ENCODE results near the gene PPT1. TPM values are rescaled to one million over a fixed set of nuclear protein-coding genes. Genes with fewer than 3 reads are reported as not detected.
"Not testable (repeated sequence)": the region's sequence is repeated elsewhere in the genome, so short reads cannot be mapped to it uniquely, and the experiment has no call there.

The PPT1 gene
- total RNA-seq, 1 experiment from 2014 or later = 78.7 TPM

GRCh38 chr1:40057310-40058030, 39.6 kb downstream of the PPT1 start:
- DNase-seq (ENCODE audit: low spot score) = peak; percentile 11

- DNase-seq (ENCODE audit: low spot score) = no peak
Observed at GRCh38 chr1:40056519-40057309, 40.3 kb downstream of the PPT1 start.

- DNase-seq (ENCODE audit: low spot score) = no peak
Observed at GRCh38 chr1:40053138-40053887, 43.7 kb downstream of the PPT1 start.

GRCh38 chr1:40050863-40051262, 46.2 kb downstream of the PPT1 start:
- no peak for DNase-seq (ENCODE audit: low spot score)

- no peak for DNase-seq (ENCODE audit: low spot score)
Observed at GRCh38 chr1:40049725-40050124, 47.3 kb downstream of the PPT1 start.

- DNase-seq (ENCODE audit: low spot score) = no peak
Observed at GRCh38 chr1:40047769-40048168, 49.3 kb downstream of the PPT1 start.

- no peak for DNase-seq (ENCODE audit: low spot score)
Observed at GRCh38 chr1:40047276-40047675, 49.8 kb downstream of the PPT1 start.

GRCh38 chr1:40045766-40046165, 51.3 kb downstream of the PPT1 start:
- no peak for DNase-seq (ENCODE audit: low spot score)

- no peak for DNase-seq (ENCODE audit: low spot score)
Observed at GRCh38 chr1:40045182-40045581, 51.9 kb downstream of the PPT1 start.

GRCh38 chr1:40044110-40044509, 52.9 kb downstream of the PPT1 start:
- DNase-seq (ENCODE audit: low spot score) = no peak

GRCh38 chr1:40042341-40042740, 54.7 kb downstream of the PPT1 start:
- no peak for DNase-seq (ENCODE audit: low spot score)

- DNase-seq (ENCODE audit: low spot score) = no peak
Observed at GRCh38 chr1:40041466-40041838, 55.6 kb downstream of the PPT1 start.

- DNase-seq (ENCODE audit: low spot score) = peak; percentile 96
Observed at GRCh38 chr1:40040511-40041465, 56.3 kb downstream of the PPT1 start, which contains the start of gene CAP1. Gene CAP1, plus strand, starts transcription at chr1:40040729. Its CDS starts 18,618 bp downstream, at chr1:40059347.

- DNase-seq (ENCODE audit: low spot score) = peak; percentile 90
Observed at GRCh38 chr1:40039757-40040510, 57.1 kb downstream of the PPT1 start.

GRCh38 chr1:40039245-40039756, 57.8 kb downstream of the PPT1 start:
- no peak for DNase-seq (ENCODE audit: low spot score)

GRCh38 chr1:40038697-40039096, 58.4 kb downstream of the PPT1 start:
- no peak for DNase-seq (ENCODE audit: low spot score)

- DNase-seq (ENCODE audit: low spot score) = not testable (repeated sequence)
Observed at GRCh38 chr1:40037254-40037653, 59.8 kb downstream of the PPT1 start.

- peak; percentile 82 for DNase-seq (ENCODE audit: low spot score)
Observed at GRCh38 chr1:40036574-40036973, 60.5 kb downstream of the PPT1 start.

GRCh38 chr1:40034869-40035268, 62.2 kb downstream of the PPT1 start:
- DNase-seq (ENCODE audit: low spot score) = no peak

- DNase-seq (ENCODE audit: low spot score) = peak; percentile 57
Observed at GRCh38 chr1:40032240-40032891, 64.7 kb downstream of the PPT1 start.
